ENCODE results near the gene DUSP15.

- no peak for TF ChIP-seq ZC3H10 (CRISPR knock-in tag; IDR thresholded peaks at IDR 0.05)
- no peak for TF ChIP-seq ZFP3 (CRISPR knock-in tag; IDR thresholded peaks at IDR 0.05)
- TF ChIP-seq ISL1 (CRISPR knock-in tag; IDR thresholded peaks at IDR 0.05) = no peak
- no peak for TF ChIP-seq RARB (CRISPR knock-in tag; IDR thresholded peaks at IDR 0.05)
- TF ChIP-seq POU6F1 (CRISPR knock-in tag; IDR thresholded peaks at IDR 0.05; ENCODE audit: borderline replicate concordance, low read depth) = no peak
- TF ChIP-seq ESRRG (CRISPR knock-in tag; IDR thresholded peaks at IDR 0.05) = no peak
- no peak for TF ChIP-seq PATZ1 (CRISPR knock-in tag; IDR thresholded peaks at IDR 0.05; ENCODE audit: borderline replicate concordance)
- TF ChIP-seq TCF4 (CRISPR knock-in tag; IDR thresholded peaks at IDR 0.05; ENCODE audit: borderline replicate concordance) = no peak
- TF ChIP-seq TOX (CRISPR knock-in tag; IDR thresholded peaks at IDR 0.05; ENCODE audit: borderline replicate concordance) = no peak
- no peak for TF ChIP-seq CSDC2 (CRISPR knock-in tag; IDR thresholded peaks at IDR 0.05)
- no peak for TF ChIP-seq ZFP30 (CRISPR knock-in tag; IDR thresholded peaks at IDR 0.05)
- TF ChIP-seq OSR1 (CRISPR knock-in tag; IDR thresholded peaks at IDR 0.05) = no peak
- TF ChIP-seq PPARA (CRISPR knock-in tag; IDR thresholded peaks at IDR 0.05; ENCODE audit: borderline replicate concordance) = no peak
- TF ChIP-seq ZNF565 (CRISPR knock-in tag; conservative IDR thresholded peaks at IDR 0.05; ENCODE audit: low read depth) = no peak
Measured at GRCh38 chr20:31859266-31859997, 10.9 kb downstream of the DUSP15 start.

All from SK-N-SH treated with all-trans-retinoic acid at 6 μM for 48 hours (cell line).